GM19043 (cell line): Measurements from ENCODE around the gene MOCOS.

Source experiments
- ATAC-seq: cut with Tn5 transposase; IDR thresholded peaks from one replicate; pipeline ENCODE4 v1.9.1; 2021; ENCODE audit warnings: low read depth; ENCODE audit not compliant: unreplicated experiment

Gene MOCOS

DNA sequence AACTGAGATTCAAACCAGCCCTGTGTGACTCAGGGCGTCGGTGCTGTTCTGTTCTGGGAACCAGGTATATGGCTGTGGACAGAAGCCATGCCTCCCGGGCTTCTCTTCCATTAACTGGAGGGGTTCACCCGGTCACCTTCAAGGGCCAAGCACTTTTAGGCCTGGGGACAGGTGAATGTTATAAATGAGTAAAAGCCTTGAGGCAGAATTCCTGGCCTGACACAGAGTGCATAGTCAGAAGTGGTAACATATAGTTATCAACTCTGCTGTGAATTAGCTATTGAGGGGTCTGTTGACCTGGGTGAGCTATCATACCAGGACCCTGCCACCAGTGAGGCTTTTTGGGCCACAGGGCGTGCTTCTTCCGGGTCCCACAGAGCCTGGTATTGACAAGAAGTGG lies 112.9 kb downstream of the MOCOS start:
- ATAC-seq = no peak

DNA sequence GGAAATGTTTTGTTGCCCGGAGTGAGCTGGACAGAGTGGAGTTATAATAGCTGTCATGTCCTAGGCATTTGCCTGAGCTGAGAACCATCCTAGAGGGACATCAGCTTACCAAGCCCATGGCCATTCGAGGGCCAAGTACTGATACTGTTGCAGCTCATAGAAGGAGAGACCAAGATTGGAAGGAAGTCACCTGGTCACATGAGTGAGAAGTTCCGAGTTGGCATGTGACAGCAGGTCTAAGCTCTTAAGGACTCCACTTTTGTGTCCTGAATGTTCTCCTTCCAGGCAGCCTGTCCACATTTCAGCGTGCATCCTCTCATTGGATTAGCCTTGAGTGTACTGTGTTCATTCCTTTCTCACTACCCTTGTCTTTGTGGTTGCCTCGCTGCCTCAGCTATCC lies 114.6 kb downstream of the MOCOS start:
- ATAC-seq = no peak

DNA sequence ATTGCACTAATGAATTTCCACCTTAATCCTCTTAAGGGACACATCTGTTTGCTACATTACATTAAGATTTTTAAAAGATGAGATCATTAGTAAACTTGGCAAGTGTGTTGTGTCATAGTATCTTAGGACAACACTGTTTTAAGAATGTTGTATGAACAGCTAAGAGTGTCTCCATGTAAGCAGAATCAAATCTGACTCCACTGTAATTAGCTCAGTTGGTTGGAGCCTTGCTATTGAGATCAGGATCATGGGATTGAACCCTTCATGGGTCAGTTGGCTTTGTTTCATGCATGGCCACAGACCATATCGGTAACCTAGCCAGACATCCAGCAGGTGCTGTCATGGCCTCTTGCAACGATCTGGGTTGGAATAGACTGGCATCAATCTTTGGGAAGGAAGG lies 115.4 kb downstream of the MOCOS start:
- ATAC-seq = no peak

DNA sequence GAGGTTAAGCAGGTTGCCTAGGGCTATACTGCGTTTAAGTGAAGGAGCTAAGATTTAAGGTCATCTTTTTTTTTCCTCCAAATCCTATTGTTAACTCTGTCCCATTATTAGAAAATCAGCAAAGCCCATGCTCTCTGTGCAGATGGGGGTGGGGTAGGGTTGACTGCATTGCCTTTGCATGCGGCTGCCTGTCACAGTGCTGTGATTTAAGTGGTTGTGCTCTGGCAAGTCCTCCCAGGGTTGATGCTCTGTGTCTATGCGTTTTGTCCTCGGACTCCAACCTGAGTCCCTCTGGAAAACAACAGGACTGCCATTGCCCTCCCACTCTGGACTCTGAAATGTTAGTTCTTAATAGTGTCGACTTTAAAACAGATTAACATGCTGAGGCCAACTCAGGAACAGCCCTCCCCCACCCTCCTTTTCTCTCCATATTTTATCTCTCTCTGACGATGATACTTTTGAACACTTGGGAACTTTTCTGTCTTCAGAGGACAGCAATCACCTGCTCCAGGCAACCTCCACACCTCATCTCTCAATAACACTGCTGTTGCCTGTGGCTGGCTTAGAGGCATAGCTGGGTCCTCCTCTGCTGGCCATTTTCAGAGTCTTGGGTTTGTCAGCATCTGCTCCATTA lies 116.0 kb downstream of the MOCOS start:
- ATAC-seq = no peak

DNA sequence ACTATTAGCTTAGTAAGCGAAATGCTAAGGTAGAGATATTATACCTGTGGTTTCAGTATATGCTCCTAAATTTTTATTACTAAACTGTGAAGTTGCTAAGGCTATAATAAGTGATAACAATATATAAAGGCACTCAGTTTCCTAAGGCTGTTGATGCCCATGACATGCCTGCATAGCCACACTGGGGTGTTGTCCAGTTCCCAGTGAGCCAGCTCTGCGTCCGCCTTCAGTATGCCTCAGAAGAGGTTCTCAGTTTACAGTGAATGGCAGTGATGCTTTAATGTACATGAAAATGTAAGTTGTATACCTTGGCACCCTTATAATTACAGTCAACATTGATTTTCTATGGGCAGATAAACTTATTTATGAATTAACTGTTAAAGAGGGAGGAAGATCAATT lies 117.4 kb downstream of the MOCOS start:
- no peak for ATAC-seq

DNA sequence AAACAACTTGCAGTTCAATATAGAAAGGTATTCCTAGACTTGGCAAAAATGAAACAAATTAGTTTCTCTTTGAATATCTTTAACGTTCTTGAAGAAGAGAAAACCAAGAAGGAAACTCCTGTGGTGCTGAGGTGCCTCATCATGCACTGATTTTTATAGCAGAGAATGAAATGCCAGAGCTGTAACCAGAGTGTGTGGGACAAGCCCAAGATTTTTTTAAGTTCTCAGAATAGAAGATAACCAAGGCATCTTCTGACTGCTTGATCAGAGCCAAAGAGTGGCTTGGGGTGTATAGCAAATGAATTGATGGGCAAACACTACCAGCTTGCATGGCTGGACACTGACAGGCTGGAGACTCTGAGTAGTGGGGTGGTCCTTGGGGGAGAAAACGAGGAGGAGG lies 118.1 kb downstream of the MOCOS start:
- ATAC-seq = no peak

DNA sequence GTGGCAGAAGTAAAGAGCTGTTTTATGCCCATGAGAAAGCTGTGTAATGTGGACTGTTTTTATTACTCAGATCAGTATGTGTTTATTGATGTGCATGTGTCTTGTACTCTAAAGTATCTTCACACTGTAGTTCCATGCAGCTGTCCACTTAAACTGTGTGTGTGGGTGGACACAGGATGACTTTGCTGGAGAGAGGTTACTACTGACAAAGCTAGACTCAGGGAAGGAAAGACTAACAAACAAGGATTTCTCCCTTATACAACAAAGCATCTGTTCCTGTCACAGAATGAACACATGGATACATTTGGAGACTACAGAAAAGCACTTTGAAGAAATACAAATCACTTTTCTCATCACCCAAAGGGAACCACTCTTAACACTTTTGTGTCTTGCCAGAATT lies 120.2 kb downstream of the MOCOS start:
- ATAC-seq = no peak

DNA sequence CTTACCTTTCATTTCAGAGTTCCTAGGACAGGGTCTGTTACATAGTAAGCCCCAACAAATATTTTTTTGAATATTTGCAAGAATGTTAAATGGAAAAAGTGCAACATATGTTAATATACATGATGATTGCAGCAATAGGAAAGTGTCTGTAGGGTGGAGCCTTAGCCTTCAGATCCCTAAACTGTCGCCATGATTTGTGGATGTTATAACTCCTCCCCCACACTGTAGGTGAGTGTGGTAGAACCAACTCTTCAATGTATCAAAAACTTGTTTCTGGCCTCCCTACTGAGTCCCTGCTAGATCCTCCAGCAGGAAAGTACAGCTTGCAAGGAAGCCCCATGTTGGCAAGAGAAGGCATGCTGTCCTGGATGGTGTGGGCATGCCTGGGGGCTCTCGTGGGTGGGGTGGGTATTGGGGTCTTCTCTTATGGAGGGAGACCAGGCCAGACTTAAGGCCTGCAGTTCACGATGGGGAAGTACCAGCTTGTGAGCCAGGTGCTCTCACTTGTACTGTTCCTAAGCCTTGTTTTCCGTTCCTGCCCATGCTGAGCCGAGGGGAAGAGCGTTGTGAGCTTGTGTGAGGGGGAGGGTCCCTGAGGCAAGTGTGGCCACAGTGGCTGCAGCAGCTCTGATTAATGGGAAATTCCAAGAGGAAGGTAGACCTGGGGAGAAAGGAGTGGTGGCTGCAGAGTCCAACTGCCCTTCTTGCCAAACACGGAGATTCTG lies 121.6 kb downstream of the MOCOS start:
- no peak for ATAC-seq

DNA sequence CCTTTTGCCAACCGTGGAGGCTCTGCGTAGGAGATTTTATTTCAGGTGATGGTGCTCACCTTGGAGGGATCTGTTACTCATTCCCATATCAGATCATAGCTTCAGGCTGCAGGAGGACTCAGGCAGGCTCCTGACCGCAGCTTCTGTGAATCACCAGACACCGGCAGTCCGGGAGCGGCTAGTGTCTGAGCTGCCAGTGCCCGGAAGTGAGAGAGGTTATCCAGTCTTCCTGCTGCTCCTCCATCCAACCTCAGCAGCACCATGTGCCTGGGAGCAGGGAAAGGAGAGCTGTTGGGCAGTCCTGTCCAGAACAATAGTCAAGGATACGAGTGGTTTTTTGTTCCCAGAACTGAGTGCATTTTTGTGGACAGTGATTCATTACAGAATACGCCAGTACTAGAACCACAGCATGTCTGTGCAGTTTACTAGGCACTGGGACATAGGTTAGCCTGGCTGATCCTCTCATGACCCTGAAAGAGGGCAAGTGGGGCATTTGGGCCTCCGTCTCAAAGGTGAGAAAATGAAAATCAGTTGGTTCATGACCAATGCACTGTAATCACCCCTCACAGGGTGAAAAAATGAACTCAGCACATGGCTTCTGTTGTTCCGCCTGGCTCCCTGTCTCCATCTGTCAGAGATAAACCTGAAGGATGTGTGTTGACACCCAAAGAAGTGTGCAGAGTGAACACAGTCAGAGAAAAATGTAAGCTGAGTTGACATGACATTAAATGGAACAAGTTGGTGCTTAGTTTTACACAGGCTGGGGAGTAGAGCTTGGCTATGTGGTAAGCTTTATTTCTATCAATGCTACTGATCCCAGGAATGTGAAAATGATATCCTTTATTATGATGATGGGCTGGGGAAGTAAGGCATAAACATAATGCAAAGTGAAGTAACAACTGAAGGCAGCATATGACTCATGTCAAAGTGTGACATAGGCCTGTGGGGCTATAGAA lies 122.4 kb downstream of the MOCOS start:
- ATAC-seq = no peak

DNA sequence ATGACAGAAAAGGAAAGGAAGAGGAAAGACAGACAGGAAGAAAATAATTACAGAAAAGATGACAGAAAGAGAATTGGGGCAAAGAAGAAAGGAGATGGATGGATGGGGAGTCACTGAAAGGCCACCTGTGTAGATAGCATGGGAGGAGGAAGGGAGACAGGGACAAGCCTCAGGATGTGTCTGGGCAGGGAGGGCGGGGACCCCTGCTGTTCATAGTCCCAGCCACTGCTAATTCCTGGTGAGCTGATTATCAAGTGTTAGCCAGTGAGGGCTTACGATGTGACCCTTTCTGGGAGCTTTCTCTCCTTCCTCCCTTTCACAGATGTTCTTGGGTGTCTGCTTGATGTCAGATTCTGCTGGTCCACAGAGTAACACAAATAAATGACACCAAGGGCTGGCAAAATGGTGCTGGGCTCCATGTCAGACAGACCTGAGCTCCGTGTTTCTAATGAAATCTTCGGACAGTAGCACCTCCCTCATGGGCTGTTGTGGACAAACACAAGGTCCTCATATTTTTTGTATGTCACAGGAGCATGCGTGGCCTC lies 123.8 kb downstream of the MOCOS start:
- no peak for ATAC-seq

DNA sequence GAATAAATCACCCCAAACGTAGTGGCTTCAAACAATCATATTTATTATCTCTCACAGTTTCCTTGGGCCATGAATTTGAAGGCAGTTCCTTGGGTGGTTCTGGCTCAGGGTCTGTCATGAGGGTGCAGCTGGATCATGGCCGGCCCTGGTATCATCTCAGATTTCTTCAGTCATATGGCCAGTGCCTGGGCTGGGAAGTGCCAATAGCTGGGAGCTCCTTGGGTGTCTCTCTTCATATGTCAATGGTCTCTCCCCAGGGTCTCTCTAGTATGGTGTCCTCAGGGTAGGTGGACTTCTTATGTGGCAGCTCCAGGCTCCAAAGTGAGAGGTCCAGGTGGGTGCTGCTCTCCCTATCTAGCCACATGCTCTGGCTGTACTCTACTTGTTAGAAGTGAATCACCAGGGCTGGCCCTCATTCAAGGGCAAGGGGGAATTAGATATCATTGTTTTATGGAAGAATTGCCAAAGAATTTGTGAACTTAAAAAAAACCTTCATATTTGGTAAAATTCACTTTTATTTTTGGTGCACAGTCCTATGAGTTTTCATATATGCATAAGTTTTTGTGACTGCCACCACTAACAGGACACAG lies 125.6 kb downstream of the MOCOS start:
- ATAC-seq = no peak

DNA sequence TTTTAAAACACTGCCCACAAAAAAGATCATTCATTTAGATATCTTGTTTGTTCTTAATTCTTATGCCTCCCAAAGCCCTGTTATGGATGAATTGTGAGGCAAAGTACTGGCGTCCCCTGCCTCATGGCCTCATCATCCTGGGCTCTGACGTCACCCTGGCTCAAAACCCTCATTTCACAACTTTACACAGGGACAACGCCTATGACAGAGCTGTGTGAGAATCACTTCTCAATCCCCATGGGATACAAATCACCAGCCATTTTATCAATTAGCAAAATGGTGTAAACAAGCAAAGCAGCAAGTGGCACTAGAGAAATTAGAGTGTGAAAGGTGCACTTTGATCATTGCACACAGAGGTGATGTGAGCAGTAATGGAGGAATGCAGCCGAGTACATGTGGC lies 126.8 kb downstream of the MOCOS start:
- ATAC-seq = no peak

DNA sequence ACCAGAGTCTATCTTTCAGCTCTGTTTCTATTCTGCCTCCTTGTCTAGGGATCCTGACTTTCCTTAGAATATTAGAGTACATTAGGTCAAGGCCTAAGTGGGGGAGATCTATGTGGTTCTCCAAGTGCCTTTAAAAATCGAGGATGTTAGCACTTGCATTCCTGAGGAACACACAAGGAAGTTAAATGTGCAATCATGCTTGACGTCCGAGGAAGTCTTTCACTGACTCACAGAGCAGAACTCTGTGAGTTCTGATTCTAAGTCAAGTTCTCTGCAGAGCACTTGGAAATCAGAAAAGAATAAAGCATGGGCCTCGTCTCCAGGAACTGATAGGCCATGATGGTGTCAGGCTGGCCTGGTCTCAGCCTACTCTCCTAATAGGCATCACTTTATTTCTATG lies 127.5 kb downstream of the MOCOS start:
- no peak for ATAC-seq

DNA sequence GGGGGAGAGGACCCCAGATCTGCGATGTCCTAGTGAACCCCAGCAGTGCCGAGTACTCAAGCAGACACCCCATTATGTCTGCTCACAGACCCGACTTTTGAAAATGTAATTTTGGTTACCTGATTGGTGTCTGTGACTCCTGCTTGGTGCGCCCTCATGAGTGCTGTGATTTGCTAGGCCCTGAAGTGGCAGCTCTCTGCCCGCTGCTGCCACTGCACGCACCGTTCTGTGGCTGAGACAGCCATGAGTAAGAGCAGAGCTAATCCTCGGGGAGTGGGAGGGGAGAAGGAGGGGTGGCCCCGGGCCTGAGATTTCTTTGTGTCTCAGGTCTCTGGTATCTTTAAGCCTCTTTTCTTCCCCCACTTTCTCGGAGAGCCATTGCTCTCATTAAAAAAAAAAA lies 128.4 kb downstream of the MOCOS start:
- ATAC-seq = no peak

DNA sequence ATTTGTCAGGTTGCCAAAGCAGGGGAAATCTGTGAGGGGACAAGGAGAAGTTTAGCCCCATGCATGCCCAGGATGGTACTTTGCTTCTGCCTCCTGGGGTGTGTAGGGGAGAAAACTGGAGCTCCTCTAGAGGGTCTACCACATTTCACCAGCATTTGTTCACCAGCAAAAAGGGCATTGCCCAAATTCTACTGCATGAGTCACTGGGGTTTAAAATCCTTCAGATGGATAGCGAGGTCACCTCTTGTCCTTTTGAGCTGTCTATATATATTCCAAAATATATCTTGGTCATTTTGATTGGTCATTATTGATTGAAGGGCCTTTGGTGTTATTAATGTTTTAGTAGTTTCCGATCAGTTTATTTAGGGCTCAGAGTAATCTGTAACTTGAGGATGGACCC lies 128.9 kb downstream of the MOCOS start:
- ATAC-seq = no peak
